A673 (cell line): ENCODE results near the gene VARS2.

ENCODE experiments used
- EZH2 ChIP-seq: fragments of 200-600 bp; sonication (generic); IDR thresholded peaks from 2 replicates; pipeline ENCODE4 v1.6.1; 2017; ENCODE audit warnings: borderline replicate concordance, low read depth, mild to moderate bottlenecking, mixed read lengths, antibody characterized with exemption, low read length; ENCODE audit not compliant: poor library complexity, severe bottlenecking
- TF ChIP-seq, protein P1 (sequence below): fragments of 300-800, 200-600 bp; sonication (generic); conservative IDR thresholded peaks from 2 replicates; pipeline ENCODE4 v1.5.1; 2017; ENCODE audit warnings: low read depth, mild to moderate bottlenecking, antibody characterized with exemption, low read length, moderate library complexity, mixed read lengths

DNA sequence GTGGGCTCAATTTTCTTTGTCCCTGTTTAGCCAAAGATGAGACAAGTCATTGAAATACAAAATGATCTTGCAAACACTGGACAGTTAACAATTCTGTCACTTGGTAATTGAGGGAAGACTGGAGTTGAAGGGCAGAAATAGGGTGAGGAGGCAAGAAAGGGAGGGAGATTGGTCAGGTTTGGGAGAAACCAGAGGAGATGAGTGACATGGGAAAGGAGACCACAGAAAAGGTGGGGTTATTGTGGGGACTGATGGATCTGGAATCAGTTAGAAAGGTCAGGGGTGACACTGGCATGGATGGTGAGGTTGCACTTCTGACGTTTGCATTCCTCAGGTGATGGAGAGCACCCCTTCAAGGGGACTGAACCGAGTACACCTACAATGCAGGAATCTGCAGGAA lies 5.3 kb upstream of the VARS2 start:
- TF ChIP-seq, protein P1, sequence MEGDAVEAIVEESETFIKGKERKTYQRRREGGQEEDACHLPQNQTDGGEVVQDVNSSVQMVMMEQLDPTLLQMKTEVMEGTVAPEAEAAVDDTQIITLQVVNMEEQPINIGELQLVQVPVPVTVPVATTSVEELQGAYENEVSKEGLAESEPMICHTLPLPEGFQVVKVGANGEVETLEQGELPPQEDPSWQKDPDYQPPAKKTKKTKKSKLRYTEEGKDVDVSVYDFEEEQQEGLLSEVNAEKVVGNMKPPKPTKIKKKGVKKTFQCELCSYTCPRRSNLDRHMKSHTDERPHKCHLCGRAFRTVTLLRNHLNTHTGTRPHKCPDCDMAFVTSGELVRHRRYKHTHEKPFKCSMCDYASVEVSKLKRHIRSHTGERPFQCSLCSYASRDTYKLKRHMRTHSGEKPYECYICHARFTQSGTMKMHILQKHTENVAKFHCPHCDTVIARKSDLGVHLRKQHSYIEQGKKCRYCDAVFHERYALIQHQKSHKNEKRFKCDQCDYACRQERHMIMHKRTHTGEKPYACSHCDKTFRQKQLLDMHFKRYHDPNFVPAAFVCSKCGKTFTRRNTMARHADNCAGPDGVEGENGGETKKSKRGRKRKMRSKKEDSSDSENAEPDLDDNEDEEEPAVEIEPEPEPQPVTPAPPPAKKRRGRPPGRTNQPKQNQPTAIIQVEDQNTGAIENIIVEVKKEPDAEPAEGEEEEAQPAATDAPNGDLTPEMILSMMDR: no peak
- no peak for TF ChIP-seq EZH2
